ENCODE results near the gene CCKAR. TPM values are rescaled to one million over a fixed set of nuclear protein-coding genes. Genes with fewer than 3 reads are reported as not detected.
A peak's percentile ranks its signal among the peaks of the same experiment; 100 is the strongest.

CCKAR gene
- total and polyA plus RNA-seq, 2 of the 8 experiments (the other 6 are each of a cell fraction or from before 2014, with no cell fraction given) = not detected

GRCh38 chr4:26459054-26459755, 31.1 kb downstream of the CCKAR start (continued):
- peak; percentile 37 for TF ChIP-seq CHD7 (IDR thresholded peaks at IDR 0.05; ENCODE audit: insufficient replicate concordance, low read length)
- no peak for TF ChIP-seq POLR2A (IDR thresholded peaks at IDR 0.05; ENCODE audit: control extremely low read depth in 1 of 2, low read depth in 2 of 2, low read length in 2 of 2)
- no peak for TF ChIP-seq TAF7 (optimal IDR thresholded peaks at IDR 0.05; ENCODE audit: borderline replicate concordance, low read depth, low read length)
- no peak for TF ChIP-seq BCL11A (IDR thresholded peaks at IDR 0.05; ENCODE audit: low read depth in 2 of 2, low read length in 2 of 2)
- no peak for TF ChIP-seq FOSL1 (IDR thresholded peaks at IDR 0.05; ENCODE audit: insufficient read depth, low read depth, low read length)
- no peak for TF ChIP-seq KDM5A (IDR thresholded peaks at IDR 0.05; ENCODE audit: low read length)
- TF ChIP-seq SP1 (IDR thresholded peaks at IDR 0.05; ENCODE audit: low read depth, low read length) = no peak
- no peak for TF ChIP-seq NANOG (IDR thresholded peaks at IDR 0.05; ENCODE audit: insufficient read depth, low read depth, low read length, poor library complexity, severe bottlenecking)
- peak; percentile 66 to 75 for TF ChIP-seq RAD21 (IDR thresholded peaks at IDR 0.05 in 1 of 2, conservative IDR thresholded peaks at IDR 0.05 in 1 of 2; ENCODE audit: low read depth in 2 of 2, low read length in 2 of 2)
